K562 (cell line): ENCODE data around the gene FOXM1. TPM values are rescaled to one million over a fixed set of nuclear protein-coding genes. Genes with fewer than 3 reads are reported as not detected.

Experiments
- ATAC-seq: fragments of 200-7000 bp; cut with Tn5 transposase; 3 replicates; pipeline ENCODE4 v1.9.1; 2020; ENCODE audit warnings: moderate library complexity
- BruUV-seq: library from RNA; stranded (reverse); fragments of 400-500 nt; replicated peaks from 2 replicates; lab custom pipeline; 2021; lab: Mats Ljungman, UMichigan
- CTCF ChIA-PET: fragments of 300-600 bp; formaldehyde crosslinking; extraction: SDS; loops from one replicate; lab custom pipeline; 2021; ENCODE audit warnings: low intra/inter-chr PET ratio; lab: Yijun Ruan, JAX
- POLR2A ChIA-PET: fragments of 300-600, 350-650 bp; sonication (Branson Sonifier 250); formaldehyde crosslinking; extraction: SDS; loops from one replicate; lab custom pipeline; 2021; ENCODE audit warnings: antibody characterized with exemption, inconsistent platforms; lab: Yijun Ruan, JAX
- DNase-seq, 4 experiments: peaks; one replicate each; pipeline versions ENCODE4 v3.0.0 to v3.0.0-alpha.2; 2011 to 2018; ENCODE audit warnings: low spot score in 3 of 4, mixed read lengths in 3 of 4; ENCODE audit errors: extremely low read depth in 1 of 4
- FAIRE-seq: peaks from 2 replicates; lab custom pipeline; 2011; peaks lifted over from hg19 to GRCh38; lab: Jason Lieb, UNC
- H2AFZ ChIP-seq: 2 replicates; pipeline ENCODE4 v1.6.0; 2011; ENCODE audit warnings: low read depth, low read length, control low read depth, inconsistent platforms
- H3K27ac ChIP-seq: fragments of 200-600 bp; 3 replicates; pipeline ENCODE4 v1.8.0; 2011; ENCODE audit warnings: low read depth, mild to moderate bottlenecking, control low read depth, inconsistent platforms, low read length, moderate library complexity, mixed read lengths; ENCODE audit errors: extremely low read depth
- H3K27me3 ChIP-seq, 2 experiments: fragments of 300-600 bp in 1 of 2; 2 replicates in 1 of 2; 3 replicates in 1 of 2; pipeline versions ENCODE4 v1.6.0 to v1.8.0; 2011; ENCODE audit warnings: inconsistent platforms in 2 of 2, low read length in 2 of 2, mild to moderate bottlenecking in 1 of 2, mixed read lengths in 1 of 2, moderate library complexity in 1 of 2; ENCODE audit not compliant: control insufficient read depth in 2 of 2, insufficient read depth in 2 of 2
- H3K36me3 ChIP-seq: fragments of 300-600 bp; 3 replicates; pipeline ENCODE4 v1.8.0; 2011; ENCODE audit warnings: mild to moderate bottlenecking, low read length, inconsistent platforms; ENCODE audit not compliant: control insufficient read depth, insufficient read depth
- H3K4me1 ChIP-seq, 2 experiments: fragments of 200-600 bp in 1 of 2; replicated peaks in 1 of 2; 2 replicates in 1 of 2; 3 replicates in 1 of 2; pipeline versions ENCODE4 v1.5.1 to v1.8.0; 2011; ENCODE audit warnings: inconsistent platforms in 2 of 2, low read length in 2 of 2, mild to moderate bottlenecking in 1 of 2, mixed read lengths in 1 of 2, moderate library complexity in 1 of 2; ENCODE audit not compliant: control insufficient read depth in 2 of 2, insufficient read depth in 2 of 2
- H3K4me2 ChIP-seq: 2 replicates; pipeline ENCODE4 v1.6.1; 2011; ENCODE audit warnings: low read length, control low read depth, inconsistent platforms, mixed read lengths; ENCODE audit not compliant: insufficient read depth
- H3K4me3 ChIP-seq: fragments of 200-600 bp; sonication (generic), shearing (Covaris generic); 2 replicates; pipeline ENCODE4 v1.5.1; 2016; ENCODE audit warnings: control low read depth, inconsistent platforms
- H3K79me2 ChIP-seq: fragments of 200-600 bp; 3 replicates; pipeline ENCODE4 v1.8.0; 2011; ENCODE audit warnings: low read length, inconsistent platforms; ENCODE audit not compliant: control insufficient read depth, insufficient read depth
- H3K9ac ChIP-seq, 2 experiments: 2 replicates each; pipeline versions ENCODE4 v1.6.0 to v1.6.1; 2011; ENCODE audit warnings: low read depth in 2 of 2, low read length in 2 of 2, control low read depth in 1 of 2, inconsistent platforms in 1 of 2, mild to moderate bottlenecking in 1 of 2, mixed read lengths in 1 of 2; ENCODE audit not compliant: insufficient read depth in 1 of 2
- H3K9me1 ChIP-seq: one replicate; pipeline ENCODE4 v1.6.0; 2011; ENCODE audit warnings: inconsistent platforms, mild to moderate bottlenecking, low read length, moderate library complexity; ENCODE audit not compliant: control insufficient read depth, insufficient read depth
- H3K9me3 ChIP-seq: replicated peaks from 2 replicates; pipeline ENCODE4 v1.5.1; 2011; ENCODE audit warnings: low read depth, low read length, inconsistent platforms; ENCODE audit not compliant: control insufficient read depth, insufficient read depth
- H4K20me1 ChIP-seq: replicated peaks from 2 replicates; pipeline ENCODE4 v1.6.1; 2011; ENCODE audit warnings: low read length, inconsistent platforms, mixed read lengths; ENCODE audit not compliant: control insufficient read depth, insufficient read depth
- ADNP ChIP-seq: fragments of 200-800 bp; sonication (Bioruptor generic); IDR thresholded peaks from 2 replicates; pipeline ENCODE4 v1.6.1; 2016; ENCODE audit warnings: missing genetic modification characterization, missing compliant biosample characterization
- ARID2 ChIP-seq: fragments of 450-650 bp; IDR thresholded peaks from 2 replicates; pipeline ENCODE4 v1.6.1; 2017; ENCODE audit warnings: antibody characterized with exemption, mild to moderate bottlenecking
- CEBPB ChIP-seq: fragments of 450-650 bp; IDR thresholded peaks from 2 replicates; pipeline ENCODE4 v1.6.1; 2016; ENCODE audit warnings: missing genetic modification characterization, missing compliant biosample characterization
- CEBPG ChIP-seq, 3 experiments: fragments of 200-800 bp in 1 of 3; sonication (Bioruptor generic) in 1 of 3; sonication (generic) in 1 of 3; formaldehyde crosslinking in 1 of 3; IDR thresholded peaks in 2 of 3; conservative IDR thresholded peaks in 1 of 3; 2 replicates each; pipeline versions ENCODE4 v1.6.1 to v1.8.0; 2016 to 2022; ENCODE audit warnings: missing compliant biosample characterization in 2 of 3, missing genetic modification characterization in 2 of 3, mild to moderate bottlenecking in 1 of 3, missing genetic modification reagents in 1 of 3
- HMGN3 ChIP-seq: IDR thresholded peaks from 2 replicates; pipeline ENCODE4 v1.6.1; 2011; ENCODE audit warnings: borderline replicate concordance, low read depth, mild to moderate bottlenecking, mixed read lengths, low read length; ENCODE audit not compliant: insufficient read length; ENCODE audit errors: extremely low read depth
- TFAM ChIP-seq: fragments of 250-450 bp; sonication (Bioruptor Pico); conservative IDR thresholded peaks from 2 replicates; pipeline ENCODE4 v1.5.0; 2021; ENCODE audit warnings: mild to moderate bottlenecking, moderate library complexity
- WGBS: fragments of 100-300 bp; shearing (Covaris generic); methylation state at CpG from one replicate; pipeline ENCODE4 v1.1.6; 2016; ENCODE audit warnings: low coverage, mixed read lengths; ENCODE audit not compliant: insufficient coverage; ENCODE audit errors: missing lambda C conversion rate; 5-methylcytosine and 5-hydroxymethylcytosine counted together
- in situ Hi-C: fragments of 300-500 bp; cut with MboI; formaldehyde crosslinking; loops from 4 replicates; pipeline ENCODE4 v1.15.0; 2018; ENCODE audit warnings: inconsistent platforms, mixed read lengths
- intact Hi-C: fragments of 100-400 bp; cut with micrococcal nuclease; formaldehyde crosslinking; loops from 2 replicates; pipeline ENCODE4 v1.14.2; 2022
- polyA plus RNA-seq, 8 experiments: library from polyadenylated mRNA; depleted of rRNA in 4 of 8; stranded (reverse) in 5 of 8; unstranded in 3 of 8; fragments of >200 nt; fragmentation: Nextera tagmentation in 2 of 8; fragmentation: Illumina TruSeq in 1 of 8; extraction: Ambion mirVana in 2 of 8; extraction: Trizol in 1 of 8; gene quantifications; 2 replicates each; pipeline versions ENCODE4 v1.2.1 to v1.2.3, GENCODE V29; 2011 to 2014; ENCODE audit warnings: inconsistent platforms in 1 of 8, missing spikeins in 1 of 8
- total RNA-seq, 7 experiments: library from RNA; depleted of rRNA in 6 of 7; stranded (reverse); fragments of >200 nt in 6 of 7; fragmentation: Illumina TruSeq in 2 of 7; extraction: Trizol in 2 of 7; gene quantifications; 2 replicates each; pipeline versions ENCODE4 v1.2.1 to v1.2.3, GENCODE V29; 2011 to 2021; ENCODE audit warnings: low replicate concordance in 1 of 7
- TF ChIP-seq, protein P1 (sequence below), 2 experiments: fragments of 450-650 bp in 1 of 2; sonication (generic) in 1 of 2; formaldehyde crosslinking in 1 of 2; IDR thresholded peaks in 1 of 2; conservative IDR thresholded peaks in 1 of 2; 2 replicates each; pipeline versions ENCODE4 v1.6.1 to v1.8.1; 2016 to 2023; ENCODE audit warnings: mild to moderate bottlenecking in 2 of 2, moderate library complexity in 2 of 2, inconsistent platforms in 1 of 2, missing genetic modification reagents in 1 of 2
- TF ChIP-seq, protein P2 (sequence below): fragments of 200-800 bp; sonication (Bioruptor generic); IDR thresholded peaks from 2 replicates; pipeline ENCODE4 v1.6.1; 2017; ENCODE audit warnings: missing genetic modification characterization, missing compliant biosample characterization

FOXM1 gene
- total and polyA plus RNA-seq, 9 of the 15 experiments (the other 6 are each of a cell fraction or from before 2014, with no cell fraction given): 8.9 to 46.9 (median 17.2) TPM

DNA sequence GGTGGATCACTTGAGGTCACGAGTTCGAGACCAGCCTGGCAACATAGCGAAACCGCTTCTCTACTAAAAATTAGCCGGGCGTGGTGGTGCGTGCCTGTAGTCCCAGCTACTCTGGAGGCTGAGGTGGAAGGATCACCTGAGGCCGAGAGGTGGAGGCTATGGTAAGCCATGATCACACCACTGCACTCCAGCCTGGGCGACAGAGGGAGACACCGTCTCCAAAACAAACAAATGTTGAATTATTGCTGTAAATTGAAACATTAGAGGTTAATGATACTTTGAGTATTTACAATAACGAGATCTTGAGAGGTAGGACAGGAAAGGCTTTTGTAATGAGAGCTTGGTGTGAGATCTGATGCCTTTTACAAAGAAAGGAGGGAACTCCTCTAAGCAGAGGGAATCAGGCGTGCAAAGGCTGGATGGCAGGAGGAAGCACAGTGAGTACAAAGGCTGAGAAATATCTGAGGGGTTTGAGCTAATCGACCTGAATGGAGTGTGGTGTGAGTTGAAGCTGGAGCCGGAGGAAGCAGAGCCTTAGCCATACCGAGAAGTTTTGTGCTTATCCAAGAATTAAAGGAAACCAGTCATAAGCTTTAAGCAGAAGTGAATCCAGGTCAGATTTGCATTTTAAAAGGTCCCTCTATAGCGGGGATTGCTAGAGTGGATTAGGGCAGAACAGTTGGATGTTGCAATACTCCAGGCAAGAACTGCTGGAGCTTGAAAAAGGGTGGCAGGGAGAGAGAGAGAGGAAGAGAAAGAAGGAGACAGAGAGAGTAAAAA is 1.2 kb upstream of the FOXM1 start:
- no TSS peak for BruUV-seq
- Histone ChIP-seq H2AFZ (peak overlapping the region; percentile 52), H3K4me1 (peaks cover 7 to 12% of the 10 kb centered on the region in 2 experiments; a peak in 4 of 5 replicates), H3K36me3 (peaks cover 14% of the 10 kb centered on the region; the same call in 1 of the 3 replicates), H3K9ac (peak overlapping the region; percentile 83 to 99), H3K27ac (peak overlapping the region; percentile 85), H4K20me1 (no peaks in the 10 kb centered on the region), H3K79me2 (peaks cover 60% of the 10 kb centered on the region), H3K4me3 (peak overlapping the region; percentile 92), H3K9me1 (no peaks in the 10 kb centered on the region), H3K9me3 (no peaks in the 10 kb centered on the region), H3K4me2 (peak overlapping the region; percentile 83), H3K27me3 (no peaks in the 10 kb centered on the region)
- POLR2A ChIA-PET: interaction anchor here (0.7 to 1.1 kb wide), 3 partner anchors 13 to 95 kb away, joined by 3 to 6 read pairs (median 4); partner anchors contain the start of gene TULP3
- ATAC-seq: peak; percentile 56
- intact Hi-C loops (no loop called here), in situ Hi-C loops (loop anchor here (10.0 kb wide), 1 partner anchor 157 kb away; no protein-coding TSS in a partner anchor)
- no peak for FAIRE-seq
- peak in 1 of 4 experiments; percentile 44 for DNase-seq
- TF ChIP-seq CEBPB (tag) (peak; percentile 87), HMGN3 (no peak), ADNP (tag) (peak; percentile 60; the same call in 1 of the 2 replicates), TFAM (CRISPR knock-in tag) (no peak), ARID2 (0 out of 2 replicates have a peak, but pooled peaks have one; percentile 5), CEBPG (CRISPR knock-in tag; IDR thresholded peaks at IDR 0.05) (0 out of 2 replicates have a peak, but pooled peaks have one; percentile 33), CEBPG (tag; conservative IDR thresholded peaks at IDR 0.05 in 1 of 2, IDR thresholded peaks at IDR 0.05 in 1 of 2) (peak; percentile 43 to 53; a peak in 1 of 4 replicates)
- TF ChIP-seq, protein P1, sequence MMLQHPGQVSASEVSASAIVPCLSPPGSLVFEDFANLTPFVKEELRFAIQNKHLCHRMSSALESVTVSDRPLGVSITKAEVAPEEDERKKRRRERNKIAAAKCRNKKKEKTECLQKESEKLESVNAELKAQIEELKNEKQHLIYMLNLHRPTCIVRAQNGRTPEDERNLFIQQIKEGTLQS (IDR thresholded peaks at IDR 0.05): 0 out of 2 replicates have a peak, but pooled peaks have one; percentile 13
- TF ChIP-seq, protein P1 (CRISPR knock-in tag; conservative IDR thresholded peaks at IDR 0.05): no peak
- TF ChIP-seq, protein P2, sequence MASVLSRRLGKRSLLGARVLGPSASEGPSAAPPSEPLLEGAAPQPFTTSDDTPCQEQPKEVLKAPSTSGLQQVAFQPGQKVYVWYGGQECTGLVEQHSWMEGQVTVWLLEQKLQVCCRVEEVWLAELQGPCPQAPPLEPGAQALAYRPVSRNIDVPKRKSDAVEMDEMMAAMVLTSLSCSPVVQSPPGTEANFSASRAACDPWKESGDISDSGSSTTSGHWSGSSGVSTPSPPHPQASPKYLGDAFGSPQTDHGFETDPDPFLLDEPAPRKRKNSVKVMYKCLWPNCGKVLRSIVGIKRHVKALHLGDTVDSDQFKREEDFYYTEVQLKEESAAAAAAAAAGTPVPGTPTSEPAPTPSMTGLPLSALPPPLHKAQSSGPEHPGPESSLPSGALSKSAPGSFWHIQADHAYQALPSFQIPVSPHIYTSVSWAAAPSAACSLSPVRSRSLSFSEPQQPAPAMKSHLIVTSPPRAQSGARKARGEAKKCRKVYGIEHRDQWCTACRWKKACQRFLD (CRISPR knock-in tag): peak; percentile 31; the same call in 1 of the 2 replicates
- CTCF ChIA-PET: no interaction called here
- 5% methylated on average over 13 of the region's 16 CpGs for WGBS
